ENCODE results near the gene ARRDC2.

- no peak for TF ChIP-seq CTCF (IDR thresholded peaks at IDR 0.05)
- TF ChIP-seq EP300 (IDR thresholded peaks at IDR 0.05), result no peak
These were observed 43.9 kb upstream of the ARRDC2 start for GRCh38 chr19:17963936-17964691.

Data from gastroesophageal sphincter (tissue), 3 donors.